GM12878 (cell line): ENCODE data around the gene RFWD3. TPM values are rescaled to one million over a fixed set of nuclear protein-coding genes. Genes with fewer than 3 reads are reported as not detected.

Experiments used
- BACH1 ChIP-seq: fragments of 450-650 bp; IDR thresholded peaks from 2 replicates; pipeline ENCODE4 v1.6.1; 2017; ENCODE audit warnings: mild to moderate bottlenecking, borderline replicate concordance
- BCLAF1 ChIP-seq: fragments of 450-650 bp; IDR thresholded peaks from 2 replicates; pipeline ENCODE4 v1.6.1; 2017; ENCODE audit warnings: antibody characterized with exemption, mild to moderate bottlenecking, moderate library complexity
- CHD2 ChIP-seq: IDR thresholded peaks from 2 replicates; pipeline ENCODE4 v1.6.1; 2011; ENCODE audit warnings: low read depth, low read length, improper control_type of control experiment, borderline replicate concordance
- CREB1 ChIP-seq: IDR thresholded peaks from 2 replicates; pipeline ENCODE4 v1.6.1; 2012; ENCODE audit warnings: low read depth, mild to moderate bottlenecking, inconsistent platforms
- EED ChIP-seq: sonication (generic); IDR thresholded peaks from 2 replicates; pipeline ENCODE4 v1.6.1; 2016; ENCODE audit warnings: antibody characterized with exemption, low read depth
- GABPA ChIP-seq: IDR thresholded peaks from 2 replicates; pipeline ENCODE4 v1.6.1; 2014; ENCODE audit warnings: antibody characterized with exemption, low read depth, mild to moderate bottlenecking, inconsistent platforms
- HDGF ChIP-seq: fragments of 450-650 bp; IDR thresholded peaks from 2 replicates; pipeline ENCODE4 v1.6.1; 2016; ENCODE audit warnings: antibody characterized with exemption
- MEF2A ChIP-seq: IDR thresholded peaks from 2 replicates; pipeline ENCODE4 v1.6.1; 2011; ENCODE audit warnings: low read depth, mild to moderate bottlenecking, low read length, moderate library complexity; ENCODE audit not compliant: insufficient read depth
- NFIC ChIP-seq: IDR thresholded peaks from 2 replicates; pipeline ENCODE4 v1.6.1; 2012; ENCODE audit warnings: low read depth, mild to moderate bottlenecking, inconsistent platforms, low read length, moderate library complexity
- RFX5 ChIP-seq: IDR thresholded peaks from 2 replicates; pipeline ENCODE4 v1.6.1; 2011; ENCODE audit warnings: low read depth, low read length, improper control_type of control experiment
- SMARCA5 ChIP-seq: fragments of 450-650 bp; IDR thresholded peaks from 2 replicates; pipeline ENCODE4 v1.6.1; 2017; ENCODE audit warnings: mild to moderate bottlenecking
- ZNF592 ChIP-seq: fragments of 450-650 bp; IDR thresholded peaks from 2 replicates; pipeline ENCODE4 v1.6.1; 2017; ENCODE audit warnings: mild to moderate bottlenecking, moderate library complexity
- polyA plus RNA-seq, 11 experiments: library from polyadenylated mRNA; depleted of rRNA in 4 of 11; unstranded in 6 of 11; stranded (reverse) in 5 of 11; fragments of >200 nt; fragmentation: Nextera tagmentation in 4 of 11; fragmentation: Illumina TruSeq in 1 of 11; extraction: Ambion mirVana in 4 of 11; extraction: Trizol in 1 of 11; gene quantifications; 1 replicate in 1 of 11; 2 replicates in 10 of 11; pipeline versions ENCODE4 v1.2.1 to v1.2.3, GENCODE V29; 2011 to 2016; ENCODE audit warnings: inconsistent platforms in 2 of 11, missing spikeins in 2 of 11, low read depth in 1 of 11
- total RNA-seq, 4 experiments: library from RNA; depleted of rRNA in 3 of 4; stranded (reverse); fragments of >200 nt in 3 of 4; fragmentation: Illumina TruSeq in 1 of 4; extraction: Trizol in 1 of 4; gene quantifications; 2 replicates each; pipeline versions ENCODE4 v1.2.1 to v1.2.3, GENCODE V29; 2013 to 2021
- TF ChIP-seq, protein P1 (sequence below): IDR thresholded peaks from 2 replicates; pipeline ENCODE4 v1.6.1; 2012; ENCODE audit warnings: mild to moderate bottlenecking, low read depth, low read length
- TF ChIP-seq, protein P2 (sequence below), 3 experiments: IDR thresholded peaks in 2 of 3; conservative IDR thresholded peaks in 1 of 3; 2 replicates each; pipeline ENCODE4 v1.5.1; 2011; ENCODE audit warnings: low read depth in 3 of 3, low read length in 3 of 3, mild to moderate bottlenecking in 3 of 3, control low read depth in 2 of 3, moderate library complexity in 2 of 3, inconsistent platforms in 1 of 3, mixed read lengths in 1 of 3; ENCODE audit not compliant: control insufficient read depth in 2 of 3, insufficient read depth in 1 of 3; ENCODE audit errors: extremely low read depth in 1 of 3

RFWD3 gene
- total and polyA plus RNA-seq, 10 of the 15 experiments (the other 5 are each of a cell fraction or from before 2014, with no cell fraction given) = 10.7 to 78.5 (median 51.2) TPM

DNA sequence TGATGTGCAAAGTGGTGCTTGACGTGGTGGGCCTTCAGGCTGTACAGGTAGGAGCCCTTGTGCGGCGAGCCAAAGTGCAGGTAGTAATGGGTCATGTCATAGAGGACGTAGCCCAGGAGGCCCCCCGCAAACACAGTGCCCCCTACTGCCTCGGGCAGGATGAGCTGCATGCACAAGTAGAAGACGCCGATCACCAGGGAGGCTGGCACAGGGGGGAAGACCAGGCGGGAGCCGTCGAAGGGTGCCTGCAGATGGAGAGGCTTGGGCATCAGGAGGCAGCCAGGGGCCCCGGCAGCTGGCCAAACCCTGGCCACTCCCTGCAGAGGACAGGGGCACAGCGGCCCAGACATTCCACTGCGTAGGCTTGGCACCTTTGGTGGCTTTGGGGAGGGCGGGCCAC lies 49.7 kb upstream of the RFWD3 start (continued):
- TF ChIP-seq BCLAF1 (no peak), NFIC (no peak), GABPA (no peak), EED (no peak), MEF2A (no peak), SMARCA5 (no peak), BACH1 (no peak), HDGF (no peak), CREB1 (no peak), ZNF592 (no peak), RFX5 (no peak), CHD2 (no peak)
- TF ChIP-seq, protein P1, sequence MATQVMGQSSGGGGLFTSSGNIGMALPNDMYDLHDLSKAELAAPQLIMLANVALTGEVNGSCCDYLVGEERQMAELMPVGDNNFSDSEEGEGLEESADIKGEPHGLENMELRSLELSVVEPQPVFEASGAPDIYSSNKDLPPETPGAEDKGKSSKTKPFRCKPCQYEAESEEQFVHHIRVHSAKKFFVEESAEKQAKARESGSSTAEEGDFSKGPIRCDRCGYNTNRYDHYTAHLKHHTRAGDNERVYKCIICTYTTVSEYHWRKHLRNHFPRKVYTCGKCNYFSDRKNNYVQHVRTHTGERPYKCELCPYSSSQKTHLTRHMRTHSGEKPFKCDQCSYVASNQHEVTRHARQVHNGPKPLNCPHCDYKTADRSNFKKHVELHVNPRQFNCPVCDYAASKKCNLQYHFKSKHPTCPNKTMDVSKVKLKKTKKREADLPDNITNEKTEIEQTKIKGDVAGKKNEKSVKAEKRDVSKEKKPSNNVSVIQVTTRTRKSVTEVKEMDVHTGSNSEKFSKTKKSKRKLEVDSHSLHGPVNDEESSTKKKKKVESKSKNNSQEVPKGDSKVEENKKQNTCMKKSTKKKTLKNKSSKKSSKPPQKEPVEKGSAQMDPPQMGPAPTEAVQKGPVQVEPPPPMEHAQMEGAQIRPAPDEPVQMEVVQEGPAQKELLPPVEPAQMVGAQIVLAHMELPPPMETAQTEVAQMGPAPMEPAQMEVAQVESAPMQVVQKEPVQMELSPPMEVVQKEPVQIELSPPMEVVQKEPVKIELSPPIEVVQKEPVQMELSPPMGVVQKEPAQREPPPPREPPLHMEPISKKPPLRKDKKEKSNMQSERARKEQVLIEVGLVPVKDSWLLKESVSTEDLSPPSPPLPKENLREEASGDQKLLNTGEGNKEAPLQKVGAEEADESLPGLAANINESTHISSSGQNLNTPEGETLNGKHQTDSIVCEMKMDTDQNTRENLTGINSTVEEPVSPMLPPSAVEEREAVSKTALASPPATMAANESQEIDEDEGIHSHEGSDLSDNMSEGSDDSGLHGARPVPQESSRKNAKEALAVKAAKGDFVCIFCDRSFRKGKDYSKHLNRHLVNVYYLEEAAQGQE = no peak
- TF ChIP-seq, protein P2, sequence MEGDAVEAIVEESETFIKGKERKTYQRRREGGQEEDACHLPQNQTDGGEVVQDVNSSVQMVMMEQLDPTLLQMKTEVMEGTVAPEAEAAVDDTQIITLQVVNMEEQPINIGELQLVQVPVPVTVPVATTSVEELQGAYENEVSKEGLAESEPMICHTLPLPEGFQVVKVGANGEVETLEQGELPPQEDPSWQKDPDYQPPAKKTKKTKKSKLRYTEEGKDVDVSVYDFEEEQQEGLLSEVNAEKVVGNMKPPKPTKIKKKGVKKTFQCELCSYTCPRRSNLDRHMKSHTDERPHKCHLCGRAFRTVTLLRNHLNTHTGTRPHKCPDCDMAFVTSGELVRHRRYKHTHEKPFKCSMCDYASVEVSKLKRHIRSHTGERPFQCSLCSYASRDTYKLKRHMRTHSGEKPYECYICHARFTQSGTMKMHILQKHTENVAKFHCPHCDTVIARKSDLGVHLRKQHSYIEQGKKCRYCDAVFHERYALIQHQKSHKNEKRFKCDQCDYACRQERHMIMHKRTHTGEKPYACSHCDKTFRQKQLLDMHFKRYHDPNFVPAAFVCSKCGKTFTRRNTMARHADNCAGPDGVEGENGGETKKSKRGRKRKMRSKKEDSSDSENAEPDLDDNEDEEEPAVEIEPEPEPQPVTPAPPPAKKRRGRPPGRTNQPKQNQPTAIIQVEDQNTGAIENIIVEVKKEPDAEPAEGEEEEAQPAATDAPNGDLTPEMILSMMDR (IDR thresholded peaks at IDR 0.05 in 2 of 3, conservative IDR thresholded peaks at IDR 0.05 in 1 of 3; ENCODE audit: control insufficient read depth in 2 of 3, extremely low read depth in 1 of 3, insufficient read depth in 1 of 3, low read depth in 3 of 3, low read length in 3 of 3) = no peak
